Heart left ventricle (tissue), 16 donors: ENCODE measurements around the gene BMERB1. TPM values are rescaled to one million over a fixed set of nuclear protein-coding genes. Genes with fewer than 3 reads are reported as not detected.

Experiments
- ATAC-seq, 4 donors: fragments of 200-7000 bp; cut with Tn5 transposase; one replicate each; pipeline ENCODE4 v1.9.1; 2020 to 2022; ENCODE audit warnings: moderate library complexity in 4 of 4, mild to moderate bottlenecking in 3 of 4, moderate number of reproducible peaks in 1 of 4
- DNase-seq, 5 donors: peaks; one replicate each; pipeline ENCODE4 v3.0.0-alpha.2; 2020
- H3K27ac ChIP-seq, 12 donors: fragments of 200-600 bp; sonication (generic) in 4 of 12; one replicate each; pipeline versions ENCODE4 v1.5.0 to v1.8.0; 2016 to 2022; ENCODE audit warnings: mild to moderate bottlenecking in 2 of 12
- H3K27me3 ChIP-seq, 9 donors: fragments of 200-600 bp; sonication (generic) in 2 of 9; one replicate each; pipeline versions ENCODE4 v1.5.1 to v1.8.0; 2016 to 2022; ENCODE audit warnings: mild to moderate bottlenecking in 3 of 9
- H3K36me3 ChIP-seq, 9 donors: fragments of 200-600 bp; sonication (generic) in 2 of 9; one replicate each; pipeline versions ENCODE4 v1.5.0 to v1.8.0; 2018 to 2022; ENCODE audit warnings: mild to moderate bottlenecking in 2 of 9
- H3K4me1 ChIP-seq, 12 donors: fragments of 200-600 bp; sonication (generic) in 4 of 12; one replicate each; pipeline versions ENCODE4 v1.5.0 to v1.8.0; 2016 to 2022; ENCODE audit warnings: mild to moderate bottlenecking in 3 of 12
- H3K4me3 ChIP-seq, 12 donors: fragments of 200-600 bp; sonication (generic) in 4 of 12; one replicate each; pipeline versions ENCODE4 v1.5.0 to v1.8.0; 2017 to 2022; ENCODE audit warnings: mild to moderate bottlenecking in 9 of 12, moderate library complexity in 4 of 12
- H3K9me3 ChIP-seq, 12 donors: fragments of 200-600 bp; sonication (generic) in 4 of 12; one replicate each; pipeline versions ENCODE4 v1.5.0 to v1.8.0; 2016 to 2022; ENCODE audit warnings: mild to moderate bottlenecking in 1 of 12
- CTCF ChIP-seq, 12 donors: fragments of 200-600 bp; sonication (generic) in 4 of 12; IDR thresholded peaks; one replicate each; pipeline versions ENCODE4 v1.5.0 to v1.8.0; 2018 to 2022; ENCODE audit warnings: antibody characterized with exemption in 12 of 12, mild to moderate bottlenecking in 5 of 12
- POLR2A ChIP-seq, 2 donors: fragments of 450-650 bp; IDR thresholded peaks; one replicate each; pipeline ENCODE4 v1.6.1; 2017; ENCODE audit warnings: antibody characterized with exemption in 2 of 2, mild to moderate bottlenecking in 2 of 2, moderate library complexity in 2 of 2
- WGBS, 4 donors: extraction: QIAGEN DNeasy Blood & Tissue Kit in 2 of 4; methylation state at CpG; one replicate each; pipeline versions ENCODE4 v1.1.5 to v1.1.7; 2013 to 2018; 5-methylcytosine and 5-hydroxymethylcytosine counted together
- intact Hi-C, 10 donors: fragments of 100-400 bp; cut with DNase I; formaldehyde crosslinking; loops; one replicate each; pipeline versions ENCODE4 v1.11.1 to v1.14.2; 2022
- polyA plus RNA-seq, 2 donors: library from polyadenylated mRNA; stranded (reverse); fragments of 200-250 nt; gene quantifications; one replicate each; pipeline ENCODE4 v1.2.3, GENCODE V29; 2013
- total RNA-seq, 9 donors: library from RNA; depleted of rRNA in 2 of 9; stranded (reverse); fragments of >200 nt in 2 of 9; fragmentation: NEBNext Ultra II Directional in 3 of 9; extraction: Animal tissue kit (Norgen Biotek cat#: 25700) in 3 of 9; gene quantifications; one replicate each; pipeline versions ENCODE4 v1.1.0 to v1.2.4, GENCODE V29; 2016 to 2023
- donor health status: ischemic (EF 13 %, LVEDD 7.1; RV severe dilation, severe dysfunction).
- donor health status: healthy with polysubstance abuse.
- donor health status: DM: no; HTN: yes; CAD: no.
- donor health status: DM: no; HTN: no; CAD: no.
- donor health status: ischemic (EF 25% LVEDD 6.9; RV normal size, moderate dysfunction).
- donor health status: ischemic (EF 25% LVEDD 5.7; RV mildly dilated, moderate dysfunction).
- donor health status: healthy.
- donor health status: DM: yes; HTN: yes; CAD: no.
- donor health status: ischemic (EF 35%, LVEDD 5.7; RV mildly dilated, moderate dysfunction).
- donor health status: nonischemic (EF 11% LVEDD 7.7; RV severe dilation, severe dysfunction).
- donor health status: DM: yes; HTN: yes; CAD: no.
- donor health status: PGD.
- donor health status: ischemic (EF 29% LVEDD 5.4; RV normal size, mild dysfunction).
- donor health status: nonischemic (EF 23%, LVEDD 6.1; RV moderate dilation, normal function).

The BMERB1 gene
- total and polyA plus RNA-seq, 11 donors, result 20.8 to 105 (median 70.5) TPM

- WGBS, 4 donors, result 83 to 90% (median 85%) methylated on average over 2 of the region's 2 CpGs
- no peak for DNase-seq
- ATAC-seq, result peak in 1 of 4 donors; percentile 43
- intact Hi-C loops, result loop anchor here in 1 of 10 donors (5.0 kb wide), 1 partner anchor 36 kb away; no protein-coding TSS in a partner anchor
- H3K4me1 ChIP-seq, result peaks cover 0 to 10% (median 1%) of the 10 kb centered on the region in 12 donors
- no peaks in the 10 kb centered on the region for H3K27me3 ChIP-seq
- H3K36me3 ChIP-seq, result no peaks in the 10 kb centered on the region
- TF ChIP-seq CTCF (IDR thresholded peaks at IDR 0.05) (no peak), POLR2A (IDR thresholded peaks at IDR 0.05) (no peak)
- no peak overlapping the region for H3K4me3 ChIP-seq
- H3K27ac ChIP-seq, result no peak overlapping the region
- H3K9me3 ChIP-seq, result no peaks in the 10 kb centered on the region
Measured at GRCh38 chr16:15477802-15478201, 43.4 kb downstream of the BMERB1 start.

DNA sequence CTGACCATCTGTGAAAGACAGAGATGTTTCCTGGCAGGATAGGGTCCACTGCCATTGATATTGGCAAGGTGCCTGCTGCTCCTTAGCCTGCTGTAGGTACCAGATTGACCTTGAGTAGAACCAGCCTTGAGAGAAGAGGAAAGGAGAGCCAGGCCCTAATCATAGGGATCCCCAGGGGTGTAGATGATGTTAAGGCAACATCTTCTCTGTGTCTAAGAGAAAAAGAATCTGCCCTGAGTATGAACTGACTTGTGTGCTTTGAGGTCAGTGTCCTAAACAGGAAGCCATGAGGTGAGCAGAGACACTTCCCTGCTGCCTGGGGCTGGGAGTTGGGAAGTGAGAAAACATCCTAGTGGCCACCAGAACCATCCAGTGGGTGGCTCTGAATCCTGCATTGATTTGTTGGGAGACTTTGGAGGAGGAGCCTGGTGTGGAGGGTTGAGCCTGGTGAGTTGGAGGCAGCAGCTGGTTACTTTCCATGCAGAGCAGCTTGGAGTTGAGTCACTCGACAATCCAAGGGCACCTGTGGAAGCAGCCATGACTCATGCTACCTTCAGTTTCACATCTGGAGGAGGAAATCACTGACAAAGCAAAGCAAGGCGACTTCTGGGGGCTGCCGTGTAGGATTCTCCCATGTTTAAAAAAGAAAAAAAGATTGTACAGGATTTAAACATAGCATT is 47.8 kb downstream of the BMERB1 start:
- intact Hi-C loops, result loop anchor here in 2 of 10 donors (10.0 kb wide), 2 partner anchors 47 to 73 kb away; partner anchors contain the start of gene BMERB1 (in 1 of the 2)
- Histone ChIP-seq H3K27ac (peak overlapping the region in 3 of 12 donors; percentile 1 to 37 (median 13)), H3K27me3 (no peaks in the 10 kb centered on the region), H3K4me1 (peaks cover 0 to 13% (median 1%) of the 10 kb centered on the region in 12 donors), H3K36me3 (no peaks in the 10 kb centered on the region), H3K4me3 (no peak overlapping the region), H3K9me3 (no peaks in the 10 kb centered on the region)
- DNase-seq (peak in 4 of 5 donors; percentile 46 to 68 (median 48)), ATAC-seq (peak; percentile 26 to 95 (median 90))
- TF ChIP-seq CTCF (IDR thresholded peaks at IDR 0.05) (no peak), POLR2A (IDR thresholded peaks at IDR 0.05) (no peak)
- WGBS, 4 donors, result 47 to 63% (median 49%) methylated on average over 3 of the region's 3 CpGs

DNA sequence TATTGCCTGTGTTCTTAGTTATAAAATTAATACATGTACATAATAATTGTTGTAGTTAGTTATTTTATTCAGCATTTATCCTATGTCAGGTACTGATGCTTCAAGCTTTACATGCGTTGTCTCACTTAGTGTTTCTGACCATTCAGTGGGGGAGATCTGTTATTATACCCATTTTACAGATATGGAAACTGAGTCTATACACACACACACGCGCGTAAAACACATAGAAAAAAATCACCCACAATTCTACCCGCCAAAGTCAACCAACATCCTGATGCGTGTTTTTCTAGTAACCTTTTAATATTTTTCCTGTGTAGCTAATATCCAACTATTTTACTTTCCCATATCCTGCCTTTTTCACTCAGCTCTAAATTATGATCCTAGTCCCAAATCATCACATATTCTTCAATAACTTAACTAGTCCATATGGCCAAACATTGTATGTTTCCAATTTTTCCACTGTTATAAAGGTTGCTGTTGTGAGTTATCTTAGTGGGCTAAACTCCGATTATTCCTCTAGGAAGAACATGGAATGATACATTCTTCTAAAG is 48.4 kb downstream of the BMERB1 start:
- no peak for TF ChIP-seq POLR2A (IDR thresholded peaks at IDR 0.05)
- no peak for TF ChIP-seq CTCF (IDR thresholded peaks at IDR 0.05)
- 97 to 99% (median 97%) methylated on average over 7 of the region's 7 CpGs for WGBS, 4 donors
- ATAC-seq, result no peak
- H3K4me1 ChIP-seq, result peaks cover 0 to 13% (median 1%) of the 10 kb centered on the region in 12 donors
- intact Hi-C loops, result loop anchor here in 2 of 10 donors (10.0 kb wide), 2 partner anchors 48 to 72 kb away; partner anchors contain the start of gene BMERB1 (in 1 of the 2)
- no peaks in the 10 kb centered on the region for H3K9me3 ChIP-seq
- H3K36me3 ChIP-seq, result no peaks in the 10 kb centered on the region
- no peak for DNase-seq
- no peaks in the 10 kb centered on the region for H3K27me3 ChIP-seq
- no peak overlapping the region for H3K4me3 ChIP-seq
- peak overlapping the region in 2 of 12 donors; percentile 1 to 37 for H3K27ac ChIP-seq

- DNase-seq (no peak), ATAC-seq (no peak)
- 88 to 96% (median 89%) methylated on average over 2 of the region's 2 CpGs for WGBS, 4 donors
- H3K9me3 ChIP-seq, result no peaks in the 10 kb centered on the region
- TF ChIP-seq POLR2A (IDR thresholded peaks at IDR 0.05) (no peak), CTCF (IDR thresholded peaks at IDR 0.05) (no peak)
- H3K4me3 ChIP-seq, result no peak overlapping the region
- H3K27me3 ChIP-seq, result no peaks in the 10 kb centered on the region
- peaks cover 0 to 15% (median 3%) of the 10 kb centered on the region in 12 donors for H3K4me1 ChIP-seq
- H3K36me3 ChIP-seq, result no peaks in the 10 kb centered on the region
- intact Hi-C loops, result loop anchor here in 2 of 10 donors (10.0 kb wide), 2 partner anchors 49 to 71 kb away; partner anchors contain the start of gene BMERB1 (in 1 of the 2)
- no peak overlapping the region for H3K27ac ChIP-seq
Measured at GRCh38 chr16:15483857-15484256, 49.5 kb downstream of the BMERB1 start.
